Measurements from ENCODE around the gene MAP4K3. TPM values are rescaled to one million over a fixed set of nuclear protein-coding genes. Genes with fewer than 3 reads are reported as not detected.
"Not testable (repeated sequence)": the region's sequence is repeated elsewhere in the genome, so short reads cannot be mapped to it uniquely, and the experiment has no call there.

Gene MAP4K3
- total RNA-seq, 1 experiment from 2014 or later = 21.4 TPM

DNA sequence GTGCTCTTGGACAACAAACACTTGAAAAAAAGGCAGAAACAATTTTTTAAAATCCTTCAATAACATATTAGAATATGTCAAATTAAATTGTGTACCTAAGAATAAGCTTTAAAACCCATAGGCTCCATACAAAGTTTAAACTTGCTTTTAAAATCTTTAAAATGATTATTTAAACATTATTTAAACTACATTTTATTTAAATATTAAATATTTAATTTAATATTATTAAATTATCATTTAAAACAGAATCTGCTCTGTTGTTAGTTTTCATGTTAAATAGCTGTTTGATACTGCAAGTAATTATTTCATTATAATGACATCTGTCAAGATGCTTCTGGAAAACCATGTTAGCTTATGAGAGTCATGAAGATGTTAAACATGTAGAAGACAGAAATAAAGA lies 75.6 kb downstream of the MAP4K3 start:
- peaks cover 30 to 31% of the 10 kb centered on the region in 2 experiments; a peak in 3 of 4 replicates for H3K9me3 ChIP-seq (ENCODE audit: control insufficient read depth in 1 of 2, insufficient read depth in 1 of 2, low read depth in 1 of 2, low read length in 2 of 2)
- no TSS peak for BruUV-seq (replicated peaks)
- DNase-seq (ENCODE audit: low read depth, low spot score) (no peak), ATAC-seq (no peak)
- TF ChIP-seq SRF (IDR thresholded peaks at IDR 0.05; ENCODE audit: low read depth) = no peak
- no peak for TF ChIP-seq JUND (IDR thresholded peaks at IDR 0.05)
- TF ChIP-seq, protein P1, sequence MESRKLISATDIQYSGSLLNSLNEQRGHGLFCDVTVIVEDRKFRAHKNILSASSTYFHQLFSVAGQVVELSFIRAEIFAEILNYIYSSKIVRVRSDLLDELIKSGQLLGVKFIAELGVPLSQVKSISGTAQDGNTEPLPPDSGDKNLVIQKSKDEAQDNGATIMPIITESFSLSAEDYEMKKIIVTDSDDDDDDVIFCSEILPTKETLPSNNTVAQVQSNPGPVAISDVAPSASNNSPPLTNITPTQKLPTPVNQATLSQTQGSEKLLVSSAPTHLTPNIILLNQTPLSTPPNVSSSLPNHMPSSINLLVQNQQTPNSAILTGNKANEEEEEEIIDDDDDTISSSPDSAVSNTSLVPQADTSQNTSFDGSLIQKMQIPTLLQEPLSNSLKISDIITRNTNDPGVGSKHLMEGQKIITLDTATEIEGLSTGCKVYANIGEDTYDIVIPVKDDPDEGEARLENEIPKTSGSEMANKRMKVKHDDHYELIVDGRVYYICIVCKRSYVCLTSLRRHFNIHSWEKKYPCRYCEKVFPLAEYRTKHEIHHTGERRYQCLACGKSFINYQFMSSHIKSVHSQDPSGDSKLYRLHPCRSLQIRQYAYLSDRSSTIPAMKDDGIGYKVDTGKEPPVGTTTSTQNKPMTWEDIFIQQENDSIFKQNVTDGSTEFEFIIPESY (IDR thresholded peaks at IDR 0.05; ENCODE audit: extremely low read depth, insufficient replicate concordance, low read length) = no peak
- no peak for TF ChIP-seq RAD21 (IDR thresholded peaks at IDR 0.05; ENCODE audit: low read depth)
- TF ChIP-seq, protein P2, sequence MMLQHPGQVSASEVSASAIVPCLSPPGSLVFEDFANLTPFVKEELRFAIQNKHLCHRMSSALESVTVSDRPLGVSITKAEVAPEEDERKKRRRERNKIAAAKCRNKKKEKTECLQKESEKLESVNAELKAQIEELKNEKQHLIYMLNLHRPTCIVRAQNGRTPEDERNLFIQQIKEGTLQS (IDR thresholded peaks at IDR 0.05) = no peak
- no peak for TF ChIP-seq SIN3A (IDR thresholded peaks at IDR 0.05; ENCODE audit: low read depth)
- TF ChIP-seq TCF7L2 (IDR thresholded peaks at IDR 0.05; ENCODE audit: borderline replicate concordance, extremely low read depth, insufficient read depth, insufficient read length) = no peak
- no peak for TF ChIP-seq POLR2AphosphoS5 (IDR thresholded peaks at IDR 0.05; ENCODE audit: low read depth, low read length)
- TF ChIP-seq POLR2A (IDR thresholded peaks at IDR 0.05; ENCODE audit: borderline replicate concordance, extremely low read depth, insufficient read depth, insufficient read length) = no peak
- no peak for TF ChIP-seq YY1 (IDR thresholded peaks at IDR 0.05; ENCODE audit: extremely low read depth, insufficient replicate concordance, low read depth, low read length)
- no peak for TF ChIP-seq FOSL1 (IDR thresholded peaks at IDR 0.05; ENCODE audit: low read depth)
- TF ChIP-seq, protein P3, sequence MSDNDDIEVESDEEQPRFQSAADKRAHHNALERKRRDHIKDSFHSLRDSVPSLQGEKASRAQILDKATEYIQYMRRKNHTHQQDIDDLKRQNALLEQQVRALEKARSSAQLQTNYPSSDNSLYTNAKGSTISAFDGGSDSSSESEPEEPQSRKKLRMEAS (IDR thresholded peaks at IDR 0.05) = no peak
- H3K4me1 ChIP-seq (ENCODE audit: control insufficient read depth in 1 of 2, insufficient read depth in 2 of 2, low read length in 2 of 2) = no peaks in the 10 kb centered on the region
- no peak overlapping the region for H2AFZ ChIP-seq (ENCODE audit: low read depth, low read length, poor library complexity, severe bottlenecking)
- H3K9ac ChIP-seq (ENCODE audit: low read length) = no peak overlapping the region
- ChIA-PET RAD21 (ENCODE audit: low non-redundant PET in 1 of 2, low total read pairs in 2 of 2, uncharacterized antibody in 2 of 2, unreplicated experiment in 2 of 2) (no interaction called here), CTCF (no interaction called here), POLR2A (interaction anchor here (0.7 kb wide), 1 partner anchor 16 kb away, joined by 3 read pairs; no protein-coding TSS in a partner anchor)
- no peak overlapping the region for H3K4me2 ChIP-seq (ENCODE audit: low read length)
- H4K20me1 ChIP-seq (ENCODE audit: insufficient read depth) = no peaks in the 10 kb centered on the region
- peaks cover 0 to 7% of the 10 kb centered on the region in 2 experiments; a peak in 1 of 4 replicates for H3K36me3 ChIP-seq (ENCODE audit: control insufficient read depth in 1 of 2, insufficient read depth in 2 of 2, low read length in 2 of 2)
- H3K27me3 ChIP-seq (ENCODE audit: insufficient read depth, low read length) = no peaks in the 10 kb centered on the region
- H3K79me2 ChIP-seq (ENCODE audit: insufficient read depth, low read length) = peaks cover 10% of the 10 kb centered on the region; the same call in 1 of the 2 replicates
- H3K27ac ChIP-seq (ENCODE audit: low read depth, low read length) = no peak overlapping the region
- no peaks in the 10 kb centered on the region for H3K9me2 ChIP-seq (ENCODE audit: insufficient read depth)
- intact Hi-C loops (cut with micrococcal nuclease) = no loop called here
- H3K4me3 ChIP-seq (replicated peaks in 1 of 2; ENCODE audit: low read depth in 1 of 2, low read length in 2 of 2) = no peak overlapping the region

DNA sequence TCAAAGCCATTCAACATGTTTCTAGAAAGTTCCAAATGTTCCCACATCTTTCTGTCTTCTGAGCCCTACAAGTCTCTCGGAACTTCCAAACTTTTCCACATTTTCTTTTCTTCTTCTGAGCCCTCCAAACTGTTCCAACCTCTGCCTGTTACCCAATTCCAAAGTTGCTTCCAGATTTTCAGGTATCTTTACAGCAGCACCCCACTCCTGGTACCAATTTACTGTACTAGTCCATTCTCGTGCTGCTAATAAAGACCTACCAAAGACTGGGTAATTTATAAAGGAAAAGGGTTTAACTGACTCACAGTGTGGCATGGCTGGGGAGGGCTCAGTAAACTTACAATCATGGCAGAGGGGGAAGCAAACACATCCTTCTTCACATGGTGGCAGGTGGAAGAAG lies 76.7 kb downstream of the MAP4K3 start:
- H3K4me2 ChIP-seq (ENCODE audit: low read length); DNase-seq (ENCODE audit: low read depth, low spot score); H3K9me2 ChIP-seq (ENCODE audit: insufficient read depth); BruUV-seq (replicated peaks); H3K79me2 ChIP-seq (ENCODE audit: insufficient read depth, low read length); H3K4me3 ChIP-seq (replicated peaks in 1 of 2; ENCODE audit: low read depth in 1 of 2, low read length in 2 of 2); H3K4me1 ChIP-seq (ENCODE audit: control insufficient read depth in 1 of 2, insufficient read depth in 2 of 2, low read length in 2 of 2); RAD21 ChIA-PET (ENCODE audit: low non-redundant PET in 1 of 2, low total read pairs in 2 of 2, uncharacterized antibody in 2 of 2, unreplicated experiment in 2 of 2); H2AFZ ChIP-seq (ENCODE audit: low read depth, low read length, poor library complexity, severe bottlenecking); ATAC-seq; H4K20me1 ChIP-seq (ENCODE audit: insufficient read depth); intact Hi-C loops (cut with micrococcal nuclease); CTCF ChIA-PET; POLR2A ChIA-PET; H3K27ac ChIP-seq (ENCODE audit: low read depth, low read length); H3K27me3 ChIP-seq (ENCODE audit: insufficient read depth, low read length); H3K36me3 ChIP-seq (ENCODE audit: control insufficient read depth in 1 of 2, insufficient read depth in 2 of 2, low read length in 2 of 2); H3K9ac ChIP-seq (ENCODE audit: low read length): not testable (repeated sequence)
- H3K9me3 ChIP-seq (ENCODE audit: control insufficient read depth in 1 of 2, insufficient read depth in 1 of 2, low read depth in 1 of 2, low read length in 2 of 2) = peaks cover 30 to 31% of the 10 kb centered on the region in 2 experiments; a peak in 3 of 4 replicates
